DMS 273 (cell line): ENCODE measurements around the gene S100A11.

ENCODE experiments used
- DNase-seq: peaks from one replicate; lab custom pipeline; 2025; ENCODE audit not compliant: unreplicated experiment; lab: John Stamatoyannopoulos, UW

The S100A11 gene

GRCh38 chr1:152003846-152004442, 32.9 kb downstream of the S100A11 start:
- peak; percentile 15 for DNase-seq

GRCh38 chr1:152002960-152003359, 33.8 kb downstream of the S100A11 start:
- peak; percentile 22 for DNase-seq

- peak; percentile 95 for DNase-seq
These were observed 34.9 kb downstream of the S100A11 start for GRCh38 chr1:152001631-152002584.

- no peak for DNase-seq
These were observed 35.7 kb downstream of the S100A11 start for GRCh38 chr1:152000964-152001630.

GRCh38 chr1:151998611-151999362, 38.0 kb downstream of the S100A11 start:
- no peak for DNase-seq

- DNase-seq = no peak
These were observed 39.6 kb downstream of the S100A11 start for GRCh38 chr1:151997284-151997570.

GRCh38 chr1:151995774-151996173, 41.0 kb downstream of the S100A11 start:
- DNase-seq = no peak

GRCh38 chr1:151994956-151995355, 41.8 kb downstream of the S100A11 start:
- DNase-seq = peak; percentile 44

- peak; percentile 80 for DNase-seq
These were observed 42.9 kb downstream of the S100A11 start, which contains the start of gene S100A10 for GRCh38 chr1:151993734-151994496. Gene S100A10, minus strand, starts transcription at chr1:151993859. Its CDS starts 7,629 bp downstream, at chr1:151986230.

GRCh38 chr1:151993084-151993733, 43.6 kb downstream of the S100A11 start:
- peak; percentile 46 for DNase-seq

GRCh38 chr1:151992303-151993083, 44.3 kb downstream of the S100A11 start:
- DNase-seq = peak; percentile 77

- DNase-seq = no peak
These were observed 45.0 kb downstream of the S100A11 start for GRCh38 chr1:151991663-151992302.

GRCh38 chr1:151990856-151991198, 46.0 kb downstream of the S100A11 start:
- DNase-seq = peak; percentile 75

- DNase-seq = no peak
These were observed 46.5 kb downstream of the S100A11 start for GRCh38 chr1:151990058-151990855.

GRCh38 chr1:151989211-151989862, 47.5 kb downstream of the S100A11 start:
- DNase-seq = peak; percentile 57

GRCh38 chr1:151988405-151988923, 48.3 kb downstream of the S100A11 start:
- peak; percentile 13 for DNase-seq
